ENCODE data around the gene DUSP5.

DNA sequence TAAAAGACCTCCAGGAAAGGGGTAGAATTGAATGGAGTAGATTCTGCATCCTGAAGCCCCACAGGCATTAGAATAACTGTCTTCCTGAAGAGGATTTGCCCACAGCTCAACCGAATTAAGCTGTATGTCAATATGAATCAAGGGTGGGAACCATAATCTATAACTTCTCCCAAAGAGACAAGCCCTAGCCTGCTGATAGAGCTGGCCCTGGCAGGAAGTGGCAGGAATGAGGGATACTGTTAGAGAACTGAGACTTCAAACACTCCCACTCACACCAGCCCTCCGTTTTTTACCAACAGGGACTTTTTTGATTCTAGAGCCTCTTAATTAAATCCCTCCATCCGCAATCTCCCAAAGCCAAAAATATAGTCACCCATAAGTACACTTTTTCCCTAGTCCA lies 12.2 kb upstream of the DUSP5 start:
- no peak for TF ChIP-seq EZH2phosphoT487 (IDR thresholded peaks at IDR 0.05; ENCODE audit: low read length)
- no peak for TF ChIP-seq EZH2 (optimal IDR thresholded peaks at IDR 0.05; ENCODE audit: low read depth, low read length)
